Gastroesophageal sphincter (tissue), 3 donors: ENCODE results near the gene TRRAP.

Source experiments
- CTCF ChIP-seq, 4 experiments: fragments of 200-600 bp in 2 of 4; fragments of 450-650 bp in 2 of 4; sonication (generic) in 1 of 4; IDR thresholded peaks; one replicate each; pipeline ENCODE4 v1.5.1; 2017 to 2019; ENCODE audit warnings: antibody characterized with exemption in 4 of 4, mild to moderate bottlenecking in 2 of 4, moderate library complexity in 2 of 4
- POLR2A ChIP-seq, 2 donors: fragments of 450-650 bp; IDR thresholded peaks; one replicate each; pipeline ENCODE4 v1.6.1; 2017; ENCODE audit warnings: antibody characterized with exemption in 2 of 2, mild to moderate bottlenecking in 2 of 2, moderate library complexity in 1 of 2

DNA sequence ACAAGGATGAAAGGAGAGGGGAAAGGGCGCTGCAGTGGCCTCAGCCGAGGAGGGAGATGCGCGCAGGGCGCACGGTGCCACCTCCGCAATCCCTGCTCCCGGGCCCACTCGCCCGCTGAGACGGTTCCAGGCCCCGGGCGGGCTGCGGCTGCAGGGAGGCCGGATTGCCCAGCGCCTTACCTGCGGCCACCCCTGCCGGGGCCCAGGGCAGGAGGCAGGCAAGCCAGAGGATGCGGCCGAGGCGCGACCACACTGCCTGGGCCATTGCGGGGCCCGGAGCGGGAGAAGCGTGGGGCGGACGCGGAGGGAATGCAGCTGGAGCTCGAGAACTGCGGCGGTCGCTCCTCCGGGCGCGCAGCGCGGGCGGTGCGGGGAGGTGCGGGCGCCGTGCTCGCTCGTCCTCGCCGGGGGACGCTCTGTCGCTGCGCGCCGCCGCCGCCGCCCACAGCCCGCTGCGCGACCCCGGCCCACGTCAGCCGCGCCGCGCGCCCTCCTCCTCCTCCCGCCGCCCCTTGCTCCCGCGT lies 8.7 kb upstream of the TRRAP start, which contains the start of gene TMEM130:
- TF ChIP-seq CTCF (IDR thresholded peaks at IDR 0.05), result no peak
- no peak for TF ChIP-seq POLR2A (IDR thresholded peaks at IDR 0.05)
